B cell (primary cell): ENCODE results near the gene ERI2.

Source experiments
- EZH2 ChIP-seq: IDR thresholded peaks from 2 replicates; pipeline ENCODE4 v1.6.1; 2012; ENCODE audit warnings: borderline replicate concordance, low read depth, mild to moderate bottlenecking, moderate library complexity, low read length; ENCODE audit not compliant: insufficient read depth, poor library complexity, severe bottlenecking
- TF ChIP-seq, protein P1 (sequence below): fragments of 200-600 bp; IDR thresholded peaks from one replicate; pipeline ENCODE4 v1.8.0; 2022; ENCODE audit warnings: antibody characterized with exemption, mild to moderate bottlenecking

DNA sequence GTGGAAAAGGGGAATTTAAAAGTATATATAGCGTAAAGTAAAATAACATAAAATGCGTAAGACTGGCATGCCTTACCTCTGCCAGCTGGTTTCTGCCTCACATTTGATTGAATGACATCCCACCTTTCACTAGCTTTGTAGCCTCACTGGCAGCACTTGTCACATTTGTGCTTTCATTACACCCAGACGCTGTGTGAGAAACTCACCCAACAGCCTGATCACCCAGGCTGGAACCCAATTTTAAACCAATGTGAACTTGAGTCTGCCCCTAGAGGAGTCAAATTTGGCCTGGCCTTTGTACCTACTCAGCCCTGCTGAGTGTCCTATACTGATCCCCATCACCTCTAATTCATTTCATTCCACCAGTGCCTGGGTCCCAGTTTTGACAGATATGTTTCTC, 59.8 kb downstream of the ERI2 start:
- TF ChIP-seq, protein P1, sequence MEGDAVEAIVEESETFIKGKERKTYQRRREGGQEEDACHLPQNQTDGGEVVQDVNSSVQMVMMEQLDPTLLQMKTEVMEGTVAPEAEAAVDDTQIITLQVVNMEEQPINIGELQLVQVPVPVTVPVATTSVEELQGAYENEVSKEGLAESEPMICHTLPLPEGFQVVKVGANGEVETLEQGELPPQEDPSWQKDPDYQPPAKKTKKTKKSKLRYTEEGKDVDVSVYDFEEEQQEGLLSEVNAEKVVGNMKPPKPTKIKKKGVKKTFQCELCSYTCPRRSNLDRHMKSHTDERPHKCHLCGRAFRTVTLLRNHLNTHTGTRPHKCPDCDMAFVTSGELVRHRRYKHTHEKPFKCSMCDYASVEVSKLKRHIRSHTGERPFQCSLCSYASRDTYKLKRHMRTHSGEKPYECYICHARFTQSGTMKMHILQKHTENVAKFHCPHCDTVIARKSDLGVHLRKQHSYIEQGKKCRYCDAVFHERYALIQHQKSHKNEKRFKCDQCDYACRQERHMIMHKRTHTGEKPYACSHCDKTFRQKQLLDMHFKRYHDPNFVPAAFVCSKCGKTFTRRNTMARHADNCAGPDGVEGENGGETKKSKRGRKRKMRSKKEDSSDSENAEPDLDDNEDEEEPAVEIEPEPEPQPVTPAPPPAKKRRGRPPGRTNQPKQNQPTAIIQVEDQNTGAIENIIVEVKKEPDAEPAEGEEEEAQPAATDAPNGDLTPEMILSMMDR, result no peak
- no peak for TF ChIP-seq EZH2
